GM21576 (cell line): ENCODE measurements around the gene FBXL7.

Experiments used
- ATAC-seq: cut with Tn5 transposase; IDR thresholded peaks from one replicate; pipeline ENCODE4 v1.9.1; 2021; ENCODE audit warnings: mild to moderate bottlenecking, moderate library complexity; ENCODE audit not compliant: unreplicated experiment

The FBXL7 gene

DNA sequence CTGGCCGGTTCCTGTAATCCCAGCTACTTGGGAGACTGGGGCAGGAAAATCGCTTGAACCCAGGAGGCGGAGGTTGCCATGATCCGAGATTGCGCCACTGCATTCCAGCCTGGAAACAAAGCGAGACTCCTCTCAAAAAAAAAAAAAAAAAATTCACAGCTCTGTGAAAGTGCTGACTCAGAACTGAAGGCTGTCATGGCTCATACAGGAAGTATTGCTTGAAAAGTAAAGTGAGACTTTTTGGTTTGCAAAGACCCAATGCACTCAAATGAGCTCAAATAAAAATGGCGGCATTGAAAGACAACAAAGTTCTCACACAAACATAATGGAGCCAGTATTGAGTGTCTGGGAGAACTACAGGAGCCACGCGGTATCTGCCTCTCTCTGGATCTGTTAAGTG lies 202.1 kb downstream of the FBXL7 start:
- ATAC-seq = no peak

- ATAC-seq = no peak
These were observed 203.9 kb downstream of the FBXL7 start for GRCh38 chr5:15703901-15704300.

DNA sequence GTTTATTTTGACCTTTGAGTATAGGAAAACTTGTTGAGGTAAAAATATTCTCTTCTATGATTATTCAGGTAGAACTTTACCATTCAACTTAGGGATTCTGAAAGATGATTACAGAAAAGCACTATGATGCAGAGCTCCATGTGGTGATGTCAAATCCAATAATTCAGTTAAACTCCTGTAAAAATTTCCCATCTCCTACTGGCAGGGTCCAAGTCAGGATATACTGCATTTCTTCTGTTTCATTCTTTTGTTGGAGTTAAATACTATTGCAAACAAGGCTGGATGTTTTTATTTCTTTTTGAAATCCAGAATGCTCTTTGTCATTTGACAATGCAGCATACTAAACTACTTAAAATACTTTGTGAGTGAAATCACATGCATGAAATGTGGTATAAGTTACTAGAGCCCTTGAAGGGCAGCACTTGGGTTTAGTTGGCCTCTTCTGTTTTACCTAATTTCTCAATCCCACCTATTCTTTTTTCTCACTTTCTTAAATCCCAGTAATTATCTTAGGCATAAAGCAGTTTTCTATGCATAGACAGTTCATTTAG lies 204.5 kb downstream of the FBXL7 start:
- no peak for ATAC-seq

DNA sequence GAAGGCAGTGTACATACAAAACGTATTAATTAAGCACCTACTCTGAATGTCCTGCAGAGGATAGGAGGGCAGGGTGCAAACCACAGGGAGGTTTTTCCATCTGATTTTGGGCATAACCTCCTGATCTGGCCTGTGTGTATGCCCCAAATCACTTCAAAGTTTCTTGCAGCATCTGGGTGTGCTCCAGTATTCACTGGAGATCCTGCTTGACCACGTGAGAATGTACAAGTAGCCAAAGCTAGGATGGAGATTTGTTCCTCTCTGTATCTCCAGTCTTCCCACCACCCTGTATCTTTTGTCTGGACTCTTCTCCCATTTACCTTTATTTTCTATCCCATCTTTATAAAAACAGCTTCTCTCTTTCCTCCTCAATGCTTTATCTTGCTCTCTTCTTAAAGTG lies 207.7 kb downstream of the FBXL7 start:
- no peak for ATAC-seq

DNA sequence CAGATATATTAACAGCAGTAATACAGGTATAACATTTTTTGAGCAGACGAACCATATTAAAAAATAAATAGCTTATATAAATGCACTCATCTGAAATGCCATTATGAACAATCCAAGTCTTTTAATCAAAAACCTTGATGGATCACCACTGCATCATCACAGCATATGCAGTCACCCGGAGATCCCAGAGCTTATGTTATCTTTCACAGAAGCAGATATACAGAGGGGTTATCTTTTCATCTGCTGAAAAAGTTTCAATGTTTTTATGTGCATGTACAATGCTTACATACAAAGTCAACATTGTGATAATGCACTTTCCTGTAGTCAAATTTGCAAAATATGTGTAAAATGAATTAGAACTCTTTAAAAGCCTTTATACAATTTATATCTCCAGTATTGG lies 211.9 kb downstream of the FBXL7 start:
- no peak for ATAC-seq

- ATAC-seq = no peak
These were observed 215.6 kb downstream of the FBXL7 start for GRCh38 chr5:15715535-15715934.

DNA sequence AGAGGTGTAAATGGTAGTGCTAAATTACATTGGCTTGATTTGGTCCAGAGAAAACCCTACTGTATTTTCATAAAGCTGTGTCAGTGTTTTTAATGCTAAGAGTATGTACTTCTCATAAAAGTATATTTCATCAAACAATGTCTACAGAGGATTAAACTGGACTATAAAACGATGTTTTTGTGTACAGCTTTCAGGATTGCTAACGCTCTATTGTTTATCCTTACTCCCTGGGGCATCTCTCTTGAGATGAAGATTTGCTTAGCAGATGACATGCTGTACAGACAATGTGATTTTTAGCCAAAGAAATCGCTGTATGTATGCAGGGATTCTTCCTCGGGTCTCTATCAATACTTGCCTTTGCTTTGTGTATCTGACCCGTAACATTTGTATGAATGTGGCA lies 216.0 kb downstream of the FBXL7 start:
- no peak for ATAC-seq

GRCh38 chr5:15717001-15717400 lies 217.0 kb downstream of the FBXL7 start:
- no peak for ATAC-seq

DNA sequence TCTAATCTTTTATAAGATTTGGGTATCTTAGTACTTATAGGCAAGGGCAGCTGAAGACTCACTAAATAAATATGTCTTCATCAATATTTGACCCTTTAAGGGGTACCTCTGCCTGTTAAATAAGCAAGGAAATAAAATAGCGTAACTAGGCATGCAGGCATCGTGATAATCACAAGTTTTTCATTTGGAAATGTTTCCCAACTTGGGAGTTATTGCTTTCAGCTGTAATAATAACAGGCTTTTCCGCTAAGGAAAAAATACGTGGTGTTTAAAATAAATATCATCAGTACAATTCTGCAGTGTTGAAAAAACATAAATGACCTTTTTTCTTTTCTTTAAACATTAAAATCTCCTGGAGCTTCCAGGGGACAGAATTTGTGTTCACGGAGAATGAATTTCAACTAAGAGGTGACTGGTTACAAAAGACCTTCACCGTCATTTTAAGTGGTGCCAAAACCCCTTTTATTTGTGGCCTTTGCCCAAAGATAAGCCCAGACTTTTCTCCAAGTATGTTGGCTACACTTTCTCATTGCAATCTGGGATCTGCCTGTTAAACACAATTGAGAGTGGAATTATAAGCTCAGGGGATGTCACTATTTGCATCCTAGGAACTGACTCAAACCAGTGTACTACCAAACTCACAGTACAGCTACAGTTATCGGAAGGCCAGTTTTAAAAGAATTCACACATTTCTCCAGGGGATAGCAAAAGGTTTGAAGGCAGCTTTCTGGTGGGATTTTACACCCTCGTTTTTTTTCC lies 218.6 kb downstream of the FBXL7 start:
- no peak for ATAC-seq

- ATAC-seq = no peak
These were observed 219.8 kb downstream of the FBXL7 start for GRCh38 chr5:15719784-15720183.

GRCh38 chr5:15720515-15720914 lies 220.5 kb downstream of the FBXL7 start:
- ATAC-seq = no peak

GRCh38 chr5:15722305-15722704 lies 222.3 kb downstream of the FBXL7 start:
- no peak for ATAC-seq

GRCh38 chr5:15727375-15727774 lies 227.4 kb downstream of the FBXL7 start:
- ATAC-seq = no peak

DNA sequence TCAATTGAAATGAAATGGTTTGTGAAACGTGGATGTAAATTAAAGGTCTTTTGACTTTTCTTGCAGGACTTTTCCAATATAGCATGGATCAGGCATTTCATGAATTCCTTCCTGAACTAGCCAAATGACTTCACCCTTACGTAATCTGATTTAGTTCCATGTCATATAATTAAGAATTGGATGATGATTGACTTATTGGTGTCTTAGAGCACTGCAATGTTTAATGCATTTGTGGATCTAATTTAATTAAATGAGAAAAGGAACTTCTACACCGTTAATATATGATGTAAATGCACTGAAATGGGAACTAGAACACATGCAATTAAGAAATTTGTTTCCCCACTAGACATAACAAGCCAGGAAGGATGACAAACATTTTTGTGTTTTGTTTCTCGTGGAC lies 228.8 kb downstream of the FBXL7 start:
- no peak for ATAC-seq

GRCh38 chr5:15731699-15732098 lies 231.7 kb downstream of the FBXL7 start:
- ATAC-seq = no peak

- no peak for ATAC-seq
These were observed 234.1 kb downstream of the FBXL7 start for GRCh38 chr5:15734058-15734457.

- no peak for ATAC-seq
These were observed 237.2 kb downstream of the FBXL7 start for GRCh38 chr5:15737036-15737821.

- ATAC-seq = no peak
These were observed 238.1 kb downstream of the FBXL7 start for GRCh38 chr5:15737871-15738664.

DNA sequence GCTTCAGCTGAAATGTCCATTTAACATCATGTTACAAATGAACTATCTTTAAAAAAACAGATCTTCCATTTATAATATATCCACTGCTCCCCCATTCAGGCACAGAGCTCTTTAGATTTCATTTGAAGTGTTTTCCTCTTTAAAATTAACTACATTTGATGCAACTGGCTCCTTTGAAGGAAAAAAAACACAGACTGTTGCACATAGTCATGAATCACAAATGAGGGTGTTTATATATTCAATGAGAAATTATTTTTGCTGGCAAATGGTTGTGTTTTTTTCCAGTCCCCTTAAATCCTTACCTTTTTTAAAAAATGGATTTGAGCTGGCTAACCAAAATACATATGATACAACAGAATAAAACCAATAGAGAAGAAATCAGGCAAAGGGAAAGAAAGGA lies 240.4 kb downstream of the FBXL7 start:
- no peak for ATAC-seq

DNA sequence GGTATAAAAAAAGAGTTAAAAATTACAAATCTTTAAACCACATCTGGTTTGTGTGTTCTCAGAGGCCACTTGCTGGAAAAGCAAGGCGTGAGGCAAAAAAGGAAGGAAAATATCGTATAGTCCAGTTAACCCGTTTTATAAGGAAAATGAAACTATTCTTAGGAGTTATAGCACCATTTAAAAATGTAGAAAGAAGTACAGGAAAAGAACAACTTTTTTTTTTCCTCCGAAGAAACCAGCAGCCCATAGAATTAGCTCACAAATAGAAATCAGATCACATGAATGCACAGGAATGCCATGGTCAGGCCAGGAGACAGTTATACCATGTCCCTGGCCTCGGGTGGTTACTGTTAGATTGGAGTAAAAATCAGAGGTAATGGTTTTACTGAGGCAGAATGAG lies 241.6 kb downstream of the FBXL7 start:
- no peak for ATAC-seq

GRCh38 chr5:15746833-15747232 lies 246.9 kb downstream of the FBXL7 start:
- ATAC-seq = no peak
